ENCODE results near the gene CREBL2. TPM values are rescaled to one million over a fixed set of nuclear protein-coding genes. Genes with fewer than 3 reads are reported as not detected.

Gene CREBL2
- total RNA-seq, 1 donor from 2014 or later: 11.4 TPM

GRCh38 chr12:12608557-12608957 lies 3.1 kb upstream of the CREBL2 start:
- DNase-seq (ENCODE audit: low read depth, low spot score): no peak
- H3K4me1 Mint-ChIP-seq: peaks cover 22% of the 10 kb centered on the region
- no peak for TF ChIP-seq CTCF (conservative IDR thresholded peaks at IDR 0.05)
- no peak overlapping the region for H3K27ac Mint-ChIP-seq (ENCODE audit: unreplicated experiment)
- H3K36me3 Mint-ChIP-seq (ENCODE audit: low read depth): peaks cover 1% of the 10 kb centered on the region
- no peaks in the 10 kb centered on the region for H3K9me3 Mint-ChIP-seq
- peak overlapping the region; percentile 45 for H3K4me3 Mint-ChIP-seq
- no peaks in the 10 kb centered on the region for H3K27me3 Mint-ChIP-seq (ENCODE audit: low read depth)

DNA sequence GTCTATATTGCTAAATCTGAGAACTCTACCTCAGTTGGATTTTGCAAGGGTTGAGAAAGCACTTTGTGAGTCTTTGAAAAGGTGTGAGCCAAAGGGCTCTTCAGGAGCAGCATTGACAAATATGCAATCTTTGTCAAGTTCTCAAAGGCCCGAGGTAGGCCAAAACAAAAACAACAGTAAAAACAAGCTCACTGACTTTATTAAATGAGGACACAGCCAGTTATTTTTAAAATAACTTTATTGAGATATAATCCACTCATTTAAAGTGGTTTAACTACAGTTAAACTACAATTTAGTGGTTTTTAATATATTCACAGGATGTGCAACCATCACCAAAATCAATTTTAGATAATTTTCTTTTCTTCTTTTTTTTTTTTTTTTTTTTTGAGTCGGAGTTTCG lies 2.0 kb upstream of the CREBL2 start:
- peak overlapping the region; percentile 41 for H3K4me3 Mint-ChIP-seq
- no peaks in the 10 kb centered on the region for H3K27me3 Mint-ChIP-seq (ENCODE audit: low read depth)
- no peak for DNase-seq (ENCODE audit: low read depth, low spot score)
- peaks cover 29% of the 10 kb centered on the region for H3K4me1 Mint-ChIP-seq
- H3K36me3 Mint-ChIP-seq (ENCODE audit: low read depth): peaks cover 3% of the 10 kb centered on the region
- no peak for TF ChIP-seq CTCF (conservative IDR thresholded peaks at IDR 0.05)
- H3K9me3 Mint-ChIP-seq: no peaks in the 10 kb centered on the region
- no peak overlapping the region for H3K27ac Mint-ChIP-seq (ENCODE audit: unreplicated experiment)

- H3K27me3 Mint-ChIP-seq (ENCODE audit: low read depth): no peaks in the 10 kb centered on the region
- no peaks in the 10 kb centered on the region for H3K9me3 Mint-ChIP-seq
These were observed 965 bp upstream of the CREBL2 start for GRCh38 chr12:12610711-12611110.

GRCh38 chr12:12612358-12612757 lies 682 bp downstream of the CREBL2 start:
- Mint-ChIP-seq H3K4me3 (peak overlapping the region; percentile 89), H3K9me3 (no peaks in the 10 kb centered on the region), H3K36me3 (ENCODE audit: low read depth) (peaks cover 8% of the 10 kb centered on the region), H3K27ac (ENCODE audit: unreplicated experiment) (peak overlapping the region; percentile 52), H3K4me1 (peaks cover 38% of the 10 kb centered on the region), H3K27me3 (ENCODE audit: low read depth) (no peaks in the 10 kb centered on the region)
- peak; percentile 10 for DNase-seq (ENCODE audit: low read depth, low spot score)
- TF ChIP-seq CTCF (conservative IDR thresholded peaks at IDR 0.05): no peak

More at GRCh38 chr12:12610711-12611110, 965 bp upstream of the CREBL2 start:
- H3K36me3 Mint-ChIP-seq (ENCODE audit: low read depth): peaks cover 3% of the 10 kb centered on the region
- peaks cover 29% of the 10 kb centered on the region for H3K4me1 Mint-ChIP-seq
- H3K4me3 Mint-ChIP-seq: peak overlapping the region; percentile 89
- peak overlapping the region; percentile 92 for H3K27ac Mint-ChIP-seq (ENCODE audit: unreplicated experiment)
- TF ChIP-seq CTCF (conservative IDR thresholded peaks at IDR 0.05): no peak
- DNase-seq (ENCODE audit: low read depth, low spot score): no peak

- no peak for DNase-seq (ENCODE audit: low read depth, low spot score)
- Mint-ChIP-seq H3K4me1 (peaks cover 38% of the 10 kb centered on the region), H3K36me3 (ENCODE audit: low read depth) (peaks cover 9% of the 10 kb centered on the region), H3K4me3 (peak overlapping the region; percentile 89), H3K9me3 (no peaks in the 10 kb centered on the region), H3K27ac (ENCODE audit: unreplicated experiment) (peak overlapping the region; percentile 1), H3K27me3 (ENCODE audit: low read depth) (no peaks in the 10 kb centered on the region)
- TF ChIP-seq CTCF (conservative IDR thresholded peaks at IDR 0.05): no peak
These were observed 1.7 kb downstream of the CREBL2 start for GRCh38 chr12:12613344-12613743.

DNA sequence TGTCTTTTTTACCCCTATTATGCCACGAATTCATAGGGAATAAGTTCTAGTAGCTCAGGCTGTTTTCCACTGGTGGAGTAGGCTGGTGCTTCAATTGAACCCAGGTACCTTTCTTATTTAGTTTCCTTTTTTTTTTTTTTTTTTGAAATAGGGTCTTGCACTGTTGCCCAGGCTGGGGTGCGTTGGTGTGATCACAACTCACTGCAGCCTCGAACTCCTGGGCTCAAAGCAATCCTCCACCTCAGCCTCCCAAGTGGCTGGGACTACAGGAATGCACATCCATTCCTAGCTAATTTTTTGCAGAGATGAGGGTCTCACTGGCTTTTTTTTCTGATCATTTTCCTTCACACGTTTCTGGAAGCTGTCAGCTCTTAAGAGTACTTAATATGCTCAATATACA lies 2.7 kb downstream of the CREBL2 start:
- no peak for DNase-seq (ENCODE audit: low read depth, low spot score)
- peaks cover 38% of the 10 kb centered on the region for H3K4me1 Mint-ChIP-seq
- no peak overlapping the region for H3K27ac Mint-ChIP-seq (ENCODE audit: unreplicated experiment)
- H3K27me3 Mint-ChIP-seq (ENCODE audit: low read depth): no peaks in the 10 kb centered on the region
- H3K4me3 Mint-ChIP-seq: peak overlapping the region; percentile 44
- peaks cover 9% of the 10 kb centered on the region for H3K36me3 Mint-ChIP-seq (ENCODE audit: low read depth)
- TF ChIP-seq CTCF (conservative IDR thresholded peaks at IDR 0.05): no peak
- no peaks in the 10 kb centered on the region for H3K9me3 Mint-ChIP-seq

Data from neural crest cell (in vitro differentiated cells).